ENCODE data around the gene PHAF1.

PHAF1 gene

GRCh38 chr16:67161595-67162058, 51.9 kb downstream of the PHAF1 start:
- TF ChIP-seq CTCF (IDR thresholded peaks at IDR 0.05; ENCODE audit: insufficient read depth, low read length, missing control alignments) = no peak
- H3K4me3 ChIP-seq (ENCODE audit: low read depth, low read length) = peak overlapping the region; percentile 15; the same call in 1 of the 2 replicates
- ChIA-PET POLR2A (interaction anchor here (0.7 kb wide), 1 partner anchor 20 kb away, joined by 8 read pairs; no protein-coding TSS in a partner anchor), CTCF (interaction anchor here (1.0 to 13.2 kb wide), 10 partner anchors 12 to 266 kb away, joined by 3 to 241 read pairs (median 6); partner anchors contain the start of genes CES3 and MATCAP1)
- DNase-seq (ENCODE audit: low read depth, low spot score) = no peak

DNA sequence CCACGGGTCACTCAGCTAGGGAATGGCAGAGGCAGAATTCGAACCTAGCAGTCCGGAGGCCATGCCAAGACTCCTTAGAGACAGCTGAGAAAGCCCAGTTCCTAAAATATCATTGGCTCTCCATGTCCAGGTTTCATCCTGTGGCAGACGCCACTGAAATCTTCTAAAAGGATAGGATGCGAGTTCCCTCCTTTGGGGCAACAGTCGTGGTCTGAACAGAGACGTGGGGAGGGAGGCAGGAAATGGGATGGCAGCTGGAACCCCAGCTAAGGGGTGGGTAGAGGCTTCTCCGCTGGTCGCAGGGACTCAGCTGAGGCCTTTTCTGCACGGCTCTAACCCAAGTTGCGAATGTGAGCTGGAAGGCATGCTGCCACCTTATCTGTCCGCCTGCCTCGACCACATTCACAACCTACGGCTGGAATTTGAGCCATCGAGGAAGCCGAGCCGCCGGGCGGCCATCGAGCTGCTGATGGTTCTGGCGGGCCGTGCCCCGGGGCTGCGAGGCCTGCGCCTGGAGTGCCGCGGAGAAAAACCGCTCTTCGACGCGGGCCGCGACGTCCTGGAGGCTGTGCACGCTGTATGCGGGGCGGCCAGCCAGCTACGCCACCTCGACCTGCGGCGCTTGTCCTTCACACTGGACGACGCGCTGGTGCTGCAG, 52.9 kb downstream of the PHAF1 start:
- ChIA-PET POLR2A (interaction anchor here (0.9 kb wide), 1 partner anchor 61 kb away, joined by 3 read pairs; no protein-coding TSS in a partner anchor), CTCF (interaction anchor here (0.9 to 13.2 kb wide), 9 partner anchors 11 to 267 kb away, joined by 3 to 241 read pairs (median 4); partner anchors contain the start of genes CES3 and MATCAP1)
- peak overlapping the region; percentile 15 for H3K4me3 ChIP-seq (ENCODE audit: low read depth, low read length)
- DNase-seq (ENCODE audit: low read depth, low spot score) = no peak
- no peak for TF ChIP-seq CTCF (IDR thresholded peaks at IDR 0.05; ENCODE audit: insufficient read depth, low read length, missing control alignments)

GRCh38 chr16:67163164-67163998, 53.6 kb downstream of the PHAF1 start:
- ChIA-PET CTCF (interaction anchor here (0.9 to 13.2 kb wide), 9 partner anchors 8 to 268 kb away, joined by 3 to 241 read pairs (median 4); partner anchors contain the start of gene MATCAP1), POLR2A (interaction anchor here (0.9 to 1.3 kb wide), 2 partner anchors 62 to 156 kb away, joined by 3 read pairs; no protein-coding TSS in a partner anchor)
- DNase-seq (ENCODE audit: low read depth, low spot score) = no peak
- TF ChIP-seq CTCF (IDR thresholded peaks at IDR 0.05; ENCODE audit: insufficient read depth, low read length, missing control alignments) = no peak
- peak overlapping the region; percentile 42 for H3K4me3 ChIP-seq (ENCODE audit: low read depth, low read length)

DNA sequence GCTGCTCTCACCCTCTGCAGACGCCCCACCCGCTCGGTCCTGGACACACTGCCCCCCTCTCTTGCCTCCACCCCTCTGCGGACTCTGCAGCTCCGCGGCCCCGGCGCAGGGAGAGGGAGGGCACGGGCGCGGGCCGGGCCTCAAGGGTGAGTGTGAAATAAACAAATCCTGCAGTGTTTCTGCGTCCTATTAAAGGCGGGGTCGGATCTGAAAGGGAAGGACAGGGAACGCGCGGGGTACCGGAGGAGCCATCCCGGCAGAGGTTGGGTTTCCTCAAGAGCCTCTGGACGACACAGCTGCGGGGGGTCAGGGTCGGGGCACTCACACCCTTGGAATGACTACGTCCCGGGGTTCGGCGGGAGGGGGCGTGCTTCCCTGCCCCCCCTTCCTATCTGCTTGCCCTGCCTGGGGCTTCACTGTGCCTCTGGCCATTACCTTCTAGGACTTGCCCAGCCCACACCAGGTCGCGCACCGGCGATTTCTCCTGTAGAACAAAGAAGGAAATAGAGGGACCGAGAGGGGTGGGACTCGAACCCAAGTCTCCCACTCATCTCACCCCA, 54.3 kb downstream of the PHAF1 start:
- CTCF ChIA-PET = interaction anchor here (0.9 to 7.6 kb wide), 4 partner anchors 9 to 192 kb away, joined by 3 to 54 read pairs (median 5); no protein-coding TSS in a partner anchor
- no peak for TF ChIP-seq CTCF (IDR thresholded peaks at IDR 0.05; ENCODE audit: insufficient read depth, low read length, missing control alignments)
- POLR2A ChIA-PET = interaction anchor here (1.3 kb wide), 1 partner anchor 157 kb away, joined by 3 read pairs; no protein-coding TSS in a partner anchor
- peak overlapping the region; percentile 42 for H3K4me3 ChIP-seq (ENCODE audit: low read depth, low read length)
- no peak for DNase-seq (ENCODE audit: low read depth, low spot score)

- ChIA-PET POLR2A (interaction anchor here (1.3 kb wide), 1 partner anchor 157 kb away, joined by 3 read pairs; no protein-coding TSS in a partner anchor), CTCF (interaction anchor here (1.1 to 7.6 kb wide), 2 partner anchors 10 to 21 kb away, joined by 5 to 54 read pairs; no protein-coding TSS in a partner anchor)
- DNase-seq (ENCODE audit: low read depth, low spot score) = no peak
- H3K4me3 ChIP-seq (ENCODE audit: low read depth, low read length) = peak within 1 kb of the TSS; percentile 42
- no peak for TF ChIP-seq CTCF (IDR thresholded peaks at IDR 0.05; ENCODE audit: insufficient read depth, low read length, missing control alignments)
Measured at GRCh38 chr16:67164599-67165061, 54.9 kb downstream of the PHAF1 start, which contains the start of gene HSF4. HSF4 (plus strand) TSS chr16:67164745; CDS start chr16:67164812, 67 bp downstream.
